SK-N-DZ (cell line): ENCODE measurements around the gene ZNF185. TPM values are rescaled to one million over a fixed set of nuclear protein-coding genes. Genes with fewer than 3 reads are reported as not detected.
A peak's percentile ranks its signal among the peaks of the same experiment; 100 is the strongest.

ENCODE experiments used
- DNase-seq: peaks from one replicate; pipeline ENCODE4 v3.0.0-alpha.2; 2015; ENCODE audit warnings: low spot score
- polyA plus RNA-seq, 2 experiments: library from polyadenylated mRNA; depleted of rRNA; stranded (reverse); fragments of >200 nt; gene quantifications; 2 replicates each; pipeline ENCODE4 v1.2.3, GENCODE V29; 2014

ZNF185 gene
- 0.63 and 0.73 TPM in 2 replicates for polyA plus RNA-seq (2014; cell fraction: cytosol; rRNA removed)
- 0.29 and 0.59 TPM in 2 replicates for polyA plus RNA-seq (2014; cell fraction: nucleus; rRNA removed)

- no peak for DNase-seq
These were observed at the start of gene ZNF185 for GRCh38 chrX:152897222-152898131. TSS of gene ZNF185 (plus strand) at chrX:152898067. CDS start at chrX:152914490, 16,423 bp downstream.

- DNase-seq: no peak
These were observed 47.4 kb upstream of the ZNF185 start for GRCh38 chrX:152850465-152850864.

- DNase-seq: no peak
These were observed 43.9 kb upstream of the ZNF185 start for GRCh38 chrX:152853986-152854385.

- DNase-seq: peak; percentile 63
These were observed 36.8 kb upstream of the ZNF185 start for GRCh38 chrX:152861116-152861515.

- no peak for DNase-seq
These were observed 36.0 kb upstream of the ZNF185 start for GRCh38 chrX:152861826-152862225.

GRCh38 chrX:152865232-152865920, 32.5 kb upstream of the ZNF185 start:
- no peak for DNase-seq

GRCh38 chrX:152866386-152866785, 31.5 kb upstream of the ZNF185 start:
- no peak for DNase-seq

- no peak for DNase-seq
These were observed 27.9 kb upstream of the ZNF185 start for GRCh38 chrX:152869972-152870371.

- no peak for DNase-seq
These were observed 26.6 kb upstream of the ZNF185 start for GRCh38 chrX:152871260-152871659.

- DNase-seq: no peak
These were observed 25.3 kb upstream of the ZNF185 start for GRCh38 chrX:152872522-152872921.

GRCh38 chrX:152873361-152873760, 24.5 kb upstream of the ZNF185 start:
- no peak for DNase-seq

DNA sequence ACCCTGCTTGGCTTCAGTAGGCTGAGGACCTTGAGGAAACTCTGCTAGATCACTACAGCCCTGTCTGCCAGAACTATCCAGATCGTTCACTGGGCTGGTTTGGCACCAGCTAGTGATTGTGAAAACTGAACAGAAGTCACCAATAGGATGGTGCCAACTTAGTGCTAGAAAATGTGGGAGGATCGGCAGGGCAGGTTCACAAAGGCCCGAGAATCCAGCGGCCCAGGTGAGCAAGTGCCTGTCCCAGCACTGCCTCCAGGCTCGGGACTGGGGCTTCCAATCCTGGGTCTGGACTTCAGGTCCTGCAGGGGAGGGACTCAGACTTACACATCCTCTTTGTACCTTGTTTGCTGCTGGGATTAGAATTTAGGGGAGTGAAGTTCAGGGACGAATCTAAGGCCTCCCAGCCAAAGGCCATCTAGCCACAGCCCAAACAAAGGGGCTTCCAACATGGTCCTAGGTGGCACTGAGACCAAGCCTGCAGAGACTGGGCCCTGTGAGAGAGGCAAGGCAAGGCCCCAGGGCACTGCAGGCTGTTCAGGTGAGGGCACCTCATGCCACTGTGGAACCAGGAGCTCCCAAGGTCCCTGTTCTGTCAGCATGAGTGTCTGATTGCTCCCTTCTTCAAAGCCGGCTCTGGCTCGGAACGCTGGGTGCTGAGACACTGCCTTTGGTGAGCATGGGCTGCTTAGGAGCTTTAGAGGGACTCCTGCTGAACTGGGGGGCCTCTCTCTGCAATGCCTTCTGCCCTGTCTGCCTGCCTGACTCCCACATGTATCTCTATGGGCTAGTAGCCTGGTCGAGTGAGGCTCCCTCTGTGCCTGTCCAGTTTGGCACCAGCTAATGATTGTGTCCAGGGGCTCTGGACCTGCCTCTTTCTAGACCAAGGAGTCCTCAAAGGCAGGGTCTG, 20.7 kb upstream of the ZNF185 start:
- DNase-seq: no peak

GRCh38 chrX:152878976-152879755, 18.7 kb upstream of the ZNF185 start:
- DNase-seq: no peak

DNA sequence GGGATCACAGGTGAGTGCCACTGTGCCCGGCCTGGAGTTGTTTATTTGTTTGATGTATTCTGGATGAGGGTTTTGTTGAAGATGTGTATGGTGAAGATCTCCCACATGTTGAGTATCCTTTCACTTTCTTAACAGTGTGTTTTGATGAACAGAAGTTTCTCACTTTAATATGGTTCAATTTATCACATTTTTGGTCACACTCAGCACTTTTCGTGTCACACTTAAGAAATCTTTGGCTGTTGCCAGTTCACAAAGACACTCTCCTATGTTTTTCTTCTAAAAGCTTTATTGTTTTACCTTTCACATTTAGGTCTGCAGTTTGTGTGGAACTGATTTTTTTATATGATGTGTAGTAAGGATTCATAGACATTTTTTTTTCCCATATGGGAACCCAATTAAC, 16.6 kb upstream of the ZNF185 start:
- DNase-seq: no peak

DNA sequence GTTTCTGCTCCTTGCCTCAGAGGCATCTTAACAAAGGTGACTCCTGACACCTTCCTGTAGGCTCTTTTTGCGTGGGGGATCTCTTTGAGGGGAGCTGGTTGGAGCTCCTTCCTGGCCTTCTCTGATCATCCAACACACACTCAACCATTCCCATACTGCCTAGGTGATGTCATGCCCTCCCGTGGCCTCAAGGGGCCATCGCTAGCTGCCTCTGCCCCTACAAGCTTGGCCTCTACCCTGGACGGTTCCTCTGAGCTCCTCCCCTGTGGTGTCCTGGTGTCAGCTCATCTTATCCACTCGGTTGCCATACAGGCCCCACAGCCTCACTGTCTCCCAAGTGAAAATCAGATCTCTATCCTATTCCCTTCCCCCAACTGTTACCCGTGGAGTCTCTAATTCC, 13.7 kb upstream of the ZNF185 start:
- no peak for DNase-seq

- no peak for DNase-seq
These were observed 11.2 kb upstream of the ZNF185 start for GRCh38 chrX:152886716-152887115.

DNA sequence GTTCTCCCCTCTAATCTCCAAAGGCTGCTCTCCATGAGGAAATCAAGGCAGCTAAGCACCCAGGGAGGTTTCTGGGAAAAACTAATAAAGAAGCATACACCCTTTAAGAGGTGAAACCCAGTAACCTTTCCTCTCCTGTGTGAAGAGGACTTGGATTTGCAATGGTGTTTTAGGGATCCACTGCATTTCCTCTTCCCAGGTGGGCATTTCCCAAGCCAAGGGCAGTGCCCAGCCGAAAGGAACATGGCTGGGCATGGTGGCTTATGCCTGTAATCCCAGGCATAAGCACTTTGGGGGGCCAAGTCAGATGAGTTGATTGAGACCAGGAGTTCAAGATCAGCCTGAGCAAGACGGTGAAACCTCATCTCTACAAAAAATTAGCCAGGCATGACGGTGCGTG, 5.4 kb upstream of the ZNF185 start:
- DNase-seq: no peak

DNA sequence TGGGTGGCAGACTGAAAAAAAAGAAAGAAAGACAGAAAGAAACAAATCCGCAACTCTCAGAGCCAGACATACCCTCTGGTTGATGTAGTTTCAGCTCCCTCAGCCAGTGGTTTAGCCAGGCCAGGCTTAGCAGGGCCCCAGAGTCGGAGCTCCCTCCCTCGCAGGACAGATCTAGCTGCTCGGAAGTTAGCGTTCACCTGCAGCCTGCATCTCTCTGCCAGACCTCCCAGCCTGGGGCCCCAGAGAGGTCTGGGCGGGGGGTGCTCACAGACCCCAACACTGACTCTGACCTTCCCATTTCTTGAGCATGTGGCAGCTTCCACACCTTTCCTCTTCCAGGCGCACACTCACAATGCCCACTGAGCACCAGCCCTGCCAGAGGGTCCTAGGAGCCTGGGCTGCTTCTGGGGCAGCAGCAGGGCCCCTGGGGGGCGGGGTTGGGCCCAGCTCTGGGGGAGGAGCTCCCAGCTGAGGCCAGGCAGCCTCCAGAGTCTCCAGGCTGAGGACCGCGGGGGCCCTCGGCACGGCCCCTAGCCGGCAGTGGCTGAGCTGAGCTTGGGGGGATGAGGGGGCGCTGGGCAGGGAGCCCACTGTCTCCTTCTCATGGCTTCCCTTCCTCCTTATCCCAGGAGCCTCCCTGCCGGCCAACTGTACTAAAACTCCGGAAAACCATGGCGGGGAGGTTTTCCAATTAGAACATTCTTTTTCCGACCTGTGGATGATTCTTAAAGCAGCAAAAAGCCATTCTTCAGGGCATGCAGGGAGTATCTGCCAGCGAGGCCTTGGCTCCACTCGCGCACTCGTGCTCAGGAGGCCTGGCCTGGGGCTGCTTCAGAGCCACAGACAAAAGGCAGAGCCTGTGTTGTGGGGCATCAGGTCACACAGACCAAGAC, 4.6 kb upstream of the ZNF185 start:
- DNase-seq: peak; percentile 28

DNA sequence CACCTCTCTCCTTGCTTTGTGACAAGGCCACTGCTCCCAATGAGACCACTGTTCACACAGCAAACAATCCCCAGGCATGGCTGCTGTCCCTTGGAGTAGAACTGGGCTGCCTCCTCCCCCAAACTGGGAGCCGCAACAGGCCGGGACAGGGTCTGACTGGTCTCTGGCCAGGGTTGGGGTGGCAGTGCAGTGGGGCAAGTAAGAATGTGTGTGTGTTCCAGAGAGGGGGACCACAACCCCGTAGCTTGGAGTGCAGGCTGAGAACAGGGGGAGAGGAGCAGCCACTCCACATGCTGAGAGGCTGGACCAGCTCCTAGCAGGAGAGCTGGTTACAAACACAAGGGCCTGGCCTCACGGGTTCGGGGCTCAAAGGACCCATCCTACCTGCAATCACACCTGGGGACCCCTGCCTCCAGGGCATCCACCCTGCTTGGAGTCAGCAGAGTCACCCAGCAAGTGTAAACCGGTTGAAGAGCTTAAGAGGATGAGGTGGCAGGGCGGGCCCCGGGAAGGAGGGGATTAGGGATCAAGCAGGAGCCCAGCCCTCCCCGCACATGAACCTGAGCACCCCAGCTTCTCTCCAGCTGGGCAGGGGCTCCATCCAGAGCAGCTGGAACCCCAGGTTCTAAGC, 3.8 kb upstream of the ZNF185 start:
- DNase-seq: no peak
